ENCODE results near the gene RAD51B. TPM values are rescaled to one million over a fixed set of nuclear protein-coding genes. Genes with fewer than 3 reads are reported as not detected.

RAD51B gene
- total RNA-seq, 1 experiment from 2014 or later = 10.8 TPM

- H3K79me2 ChIP-seq (ENCODE audit: low read length) = no peaks in the 10 kb centered on the region
- peak overlapping the region; percentile 68 for H3K9ac ChIP-seq (ENCODE audit: low read length)
- H3F3A ChIP-seq (ENCODE audit: low read length, unreplicated experiment) = peaks cover 13% of the 10 kb centered on the region
- H3K4me1 ChIP-seq (ENCODE audit: insufficient read depth, low read length) = peaks cover 53% of the 10 kb centered on the region
- H3K27ac ChIP-seq (ENCODE audit: low read length) = peak overlapping the region; percentile 97
- peak overlapping the region; percentile 79 for H3K4me2 ChIP-seq (ENCODE audit: low read length)
- H3K9me2 ChIP-seq (replicated peaks; ENCODE audit: low read length) = no peaks in the 10 kb centered on the region
- DNase-seq = peak; percentile 90
- no peaks in the 10 kb centered on the region for H3K36me3 ChIP-seq (ENCODE audit: low read depth, low read length)
- 0 out of 2 replicates have a peak overlapping the region, but pooled peaks have one; percentile 32 for H2AFZ ChIP-seq (ENCODE audit: low read length)
- ChIA-PET CTCF (no interaction called here), POLR2A (ENCODE audit: unreplicated experiment) (interaction anchor here (0.5 to 0.6 kb wide), 3 partner anchors 59 to 296 kb away, joined by 3 to 10 read pairs (median 4); no protein-coding TSS in a partner anchor)
- peak overlapping the region; percentile 36 for H3K4me3 ChIP-seq (ENCODE audit: low read length)
- no peaks in the 10 kb centered on the region for H3K27me3 ChIP-seq (ENCODE audit: low read length)
- BruUV-seq (replicated peaks) = TSS peak; percentile 80
- no peaks in the 10 kb centered on the region for H4K20me1 ChIP-seq (ENCODE audit: low read length)
- ATAC-seq = peak; percentile 27
- TF ChIP-seq, protein P1, sequence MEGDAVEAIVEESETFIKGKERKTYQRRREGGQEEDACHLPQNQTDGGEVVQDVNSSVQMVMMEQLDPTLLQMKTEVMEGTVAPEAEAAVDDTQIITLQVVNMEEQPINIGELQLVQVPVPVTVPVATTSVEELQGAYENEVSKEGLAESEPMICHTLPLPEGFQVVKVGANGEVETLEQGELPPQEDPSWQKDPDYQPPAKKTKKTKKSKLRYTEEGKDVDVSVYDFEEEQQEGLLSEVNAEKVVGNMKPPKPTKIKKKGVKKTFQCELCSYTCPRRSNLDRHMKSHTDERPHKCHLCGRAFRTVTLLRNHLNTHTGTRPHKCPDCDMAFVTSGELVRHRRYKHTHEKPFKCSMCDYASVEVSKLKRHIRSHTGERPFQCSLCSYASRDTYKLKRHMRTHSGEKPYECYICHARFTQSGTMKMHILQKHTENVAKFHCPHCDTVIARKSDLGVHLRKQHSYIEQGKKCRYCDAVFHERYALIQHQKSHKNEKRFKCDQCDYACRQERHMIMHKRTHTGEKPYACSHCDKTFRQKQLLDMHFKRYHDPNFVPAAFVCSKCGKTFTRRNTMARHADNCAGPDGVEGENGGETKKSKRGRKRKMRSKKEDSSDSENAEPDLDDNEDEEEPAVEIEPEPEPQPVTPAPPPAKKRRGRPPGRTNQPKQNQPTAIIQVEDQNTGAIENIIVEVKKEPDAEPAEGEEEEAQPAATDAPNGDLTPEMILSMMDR (conservative IDR thresholded peaks at IDR 0.05; ENCODE audit: low read depth, low read length) = no peak
- no peak for TF ChIP-seq EZH2 (IDR thresholded peaks at IDR 0.05; ENCODE audit: low read length, unreplicated experiment)
- no peak for TF ChIP-seq EZH2phosphoT487 (IDR thresholded peaks at IDR 0.05; ENCODE audit: borderline replicate concordance, low read length)
- intact Hi-C loops (cut with micrococcal nuclease) = loop anchor here (5.0 kb wide), 2 partner anchors 149 to 561 kb away; partner anchors contain the start of gene ZFP36L1
- no peaks in the 10 kb centered on the region for H3K9me3 ChIP-seq (ENCODE audit: low read length)
Measured at GRCh38 chr14:68230950-68231717, 411.6 kb downstream of the RAD51B start.

- intact Hi-C loops (cut with micrococcal nuclease) = loop anchor here (1.0 to 5.0 kb wide), 8 partner anchors 15 to 560 kb away; partner anchors contain the start of gene ZFP36L1
- Histone ChIP-seq H3K4me1 (ENCODE audit: insufficient read depth, low read length) (peaks cover 53% of the 10 kb centered on the region), H3K9me3 (ENCODE audit: low read length) (no peaks in the 10 kb centered on the region), H3K4me2 (ENCODE audit: low read length) (peak overlapping the region; percentile 79), H3K36me3 (ENCODE audit: low read depth, low read length) (no peaks in the 10 kb centered on the region), H2AFZ (ENCODE audit: low read length) (no peak overlapping the region), H3K4me3 (ENCODE audit: low read length) (peak overlapping the region; percentile 44), H3K79me2 (ENCODE audit: low read length) (no peaks in the 10 kb centered on the region), H3F3A (ENCODE audit: low read length, unreplicated experiment) (peaks cover 13% of the 10 kb centered on the region), H3K9me2 (replicated peaks; ENCODE audit: low read length) (no peaks in the 10 kb centered on the region), H4K20me1 (ENCODE audit: low read length) (no peaks in the 10 kb centered on the region), H3K9ac (ENCODE audit: low read length) (peak overlapping the region; percentile 79), H3K27ac (ENCODE audit: low read length) (peak overlapping the region; percentile 97), H3K27me3 (ENCODE audit: low read length) (no peaks in the 10 kb centered on the region)
- BruUV-seq (replicated peaks) = no TSS peak
- DNase-seq (peak; percentile 81), ATAC-seq (peak; percentile 58)
- ChIA-PET POLR2A (ENCODE audit: unreplicated experiment) (interaction anchor here (0.6 to 0.7 kb wide), 2 partner anchors 60 to 584 kb away, joined by 3 to 10 read pairs; no protein-coding TSS in a partner anchor), CTCF (interaction anchor here (1.1 kb wide), 1 partner anchor 585 kb away, joined by 4 read pairs; no protein-coding TSS in a partner anchor)
- TF ChIP-seq, protein P1 (conservative IDR thresholded peaks at IDR 0.05; ENCODE audit: low read depth, low read length) = peak; percentile 19; the same call in 1 of the 2 replicates
- no peak for TF ChIP-seq EZH2 (IDR thresholded peaks at IDR 0.05; ENCODE audit: low read length, unreplicated experiment)
Measured at GRCh38 chr14:68231898-68232297, 412.3 kb downstream of the RAD51B start.

Measured in PC-3 (cell line).